ENCODE measurements around the gene LMAN2.
"Not testable (repeated sequence)": the region's sequence is repeated elsewhere in the genome, so short reads cannot be mapped to it uniquely, and the experiment has no call there.

The LMAN2 gene

GRCh38 chr5:177364159-177364962, 12.9 kb upstream of the LMAN2 start:
- no peak for DNase-seq (ENCODE audit: low spot score)

- DNase-seq (ENCODE audit: low spot score), result no peak
Observed at GRCh38 chr5:177363565-177363964, 12.1 kb upstream of the LMAN2 start.

- peak; percentile 90 for DNase-seq (ENCODE audit: low spot score)
Observed at GRCh38 chr5:177362610-177363507, 11.4 kb upstream of the LMAN2 start.

GRCh38 chr5:177362292-177362609, 10.8 kb upstream of the LMAN2 start:
- DNase-seq (ENCODE audit: low spot score), result no peak

- DNase-seq (ENCODE audit: low spot score), result no peak
Observed at GRCh38 chr5:177361418-177362291, 10.2 kb upstream of the LMAN2 start.

GRCh38 chr5:177360740-177361139, 9.3 kb upstream of the LMAN2 start:
- DNase-seq (ENCODE audit: low spot score), result not testable (repeated sequence)

GRCh38 chr5:177359860-177360259, 8.4 kb upstream of the LMAN2 start:
- DNase-seq (ENCODE audit: low spot score), result no peak

GRCh38 chr5:177359451-177359851, 8.0 kb upstream of the LMAN2 start:
- DNase-seq (ENCODE audit: low spot score), result no peak

- DNase-seq (ENCODE audit: low spot score), result no peak
Observed at GRCh38 chr5:177358370-177358819, 6.9 kb upstream of the LMAN2 start.

- DNase-seq (ENCODE audit: low spot score), result no peak
Observed at GRCh38 chr5:177357459-177358351, 6.2 kb upstream of the LMAN2 start, which contains the start of gene RGS14. TSS of gene RGS14 (plus strand) at chr5:177357924. CDS start at chr5:177358025, 101 bp downstream.

GRCh38 chr5:177357146-177357458, 5.6 kb upstream of the LMAN2 start:
- no peak for DNase-seq (ENCODE audit: low spot score)

GRCh38 chr5:177356746-177357145, 5.3 kb upstream of the LMAN2 start:
- no peak for DNase-seq (ENCODE audit: low spot score)

GRCh38 chr5:177355868-177356168, 4.3 kb upstream of the LMAN2 start:
- no peak for DNase-seq (ENCODE audit: low spot score)

GRCh38 chr5:177355162-177355867, 3.8 kb upstream of the LMAN2 start:
- DNase-seq (ENCODE audit: low spot score), result no peak

- DNase-seq (ENCODE audit: low spot score), result no peak
Observed at GRCh38 chr5:177354711-177355110, 3.2 kb upstream of the LMAN2 start.

GRCh38 chr5:177354256-177354655, 2.8 kb upstream of the LMAN2 start:
- no peak for DNase-seq (ENCODE audit: low spot score)

- DNase-seq (ENCODE audit: low spot score), result no peak
Observed at GRCh38 chr5:177353093-177353492, 1.6 kb upstream of the LMAN2 start.

- no peak for DNase-seq (ENCODE audit: low spot score)
Observed at GRCh38 chr5:177350776-177351391, 584 bp downstream of the LMAN2 start.

GRCh38 chr5:177349762-177350161, 1.7 kb downstream of the LMAN2 start:
- no peak for DNase-seq (ENCODE audit: low spot score)

- no peak for DNase-seq (ENCODE audit: low spot score)
Observed at GRCh38 chr5:177349362-177349647, 2.2 kb downstream of the LMAN2 start.

- no peak for DNase-seq (ENCODE audit: low spot score)
Observed at GRCh38 chr5:177347699-177348098, 3.8 kb downstream of the LMAN2 start.
